Motor neuron (in vitro differentiated cells): Measurements from ENCODE around the gene OLIG3. TPM values are rescaled to one million over a fixed set of nuclear protein-coding genes. Genes with fewer than 3 reads are reported as not detected.
A peak's percentile ranks its signal among the peaks of the same experiment; 100 is the strongest.

Source experiments
- ATAC-seq, 8 experiments: fragments of 200-7000 bp; cut with Tn5 transposase; replicated peaks in 6 of 8; 2 replicates each; pipeline ENCODE4 v1.8.0; 2021; ENCODE audit warnings: mild to moderate bottlenecking in 8 of 8, moderate library complexity in 8 of 8
- H3K27ac ChIP-seq, 2 donors: fragments of 250-450 bp; sonication (Bioruptor Pico); 2 replicates each; pipeline ENCODE4 v1.9.0; 2021; ENCODE audit warnings: antibody characterized with exemption in 2 of 2, mild to moderate bottlenecking in 2 of 2, moderate library complexity in 1 of 2
- H3K4me1 ChIP-seq, 2 donors: fragments of 250-450 bp; sonication (Bioruptor Pico); replicated peaks in 1 of 2; 2 replicates each; pipeline ENCODE4 v1.6.1; 2021; ENCODE audit warnings: antibody characterized with exemption in 2 of 2, mild to moderate bottlenecking in 2 of 2, moderate library complexity in 1 of 2
- H3K4me3 ChIP-seq, 5 donors: fragments of 250-450 bp; sonication (Bioruptor Pico); 2 replicates each; pipeline ENCODE4 v1.9.0; 2021; ENCODE audit warnings: antibody characterized with exemption in 5 of 5, mild to moderate bottlenecking in 5 of 5, moderate library complexity in 4 of 5
- WGBS, 10 experiments: fragments of 450-650 bp; shearing (Covaris generic); methylation state at CpG; one replicate each; pipeline ENCODE4 v1.0.0; 2022; 5-methylcytosine and 5-hydroxymethylcytosine counted together
- in situ Hi-C, 9 experiments: fragments of 400-800 bp; cut with MboI; loops; one replicate each; pipeline ENCODE4 v1.15.0; 2021; ENCODE audit warnings: low sequenced_read_pairs in 9 of 9, low pct_unique_long_range_greater_than_20kb in 2 of 9; ENCODE audit not compliant: unreplicated experiment in 9 of 9
- total RNA-seq, 8 experiments: library from RNA; unstranded; fragments of 300-600 nt; gene quantifications; 2 replicates each; pipeline versions ENCODE4 v1.2.3 to v1.2.4, GENCODE V29; 2022

Gene OLIG3
- total RNA-seq, 8 experiments from 2014 or later, result 0.23 to 1.2 (median 0.52) TPM; not detected in 3

- Histone ChIP-seq H3K4me3 (no peak overlapping the region), H3K4me1 (peaks cover 0 to 3% of the 10 kb centered on the region in 2 donors), H3K27ac (no peak overlapping the region)
- WGBS, 10 experiments, result 0 to 100% (median 58%) methylated on average over 1 to 4 of the region's 5 CpGs; no CpG with 5 or more reads in 1 of the 10 experiments
- in situ Hi-C loops, result no loop called here
- ATAC-seq, result no peak
Observed at GRCh38 chr6:137514418-137514817, 20.2 kb upstream of the OLIG3 start.

GRCh38 chr6:137512757-137513605 lies 18.8 kb upstream of the OLIG3 start:
- Histone ChIP-seq H3K27ac (no peak overlapping the region), H3K4me3 (no peak overlapping the region), H3K4me1 (peaks cover 0 to 3% of the 10 kb centered on the region in 2 donors)
- in situ Hi-C loops, result no loop called here
- 0 to 29% (median 19%) methylated on average over 1 to 9 of the region's 14 CpGs; no CpG with 5 or more reads in 2 of the 10 experiments for WGBS, 10 experiments
- peak in 6 of 8 experiments; percentile 30 to 69 (median 51) for ATAC-seq

DNA sequence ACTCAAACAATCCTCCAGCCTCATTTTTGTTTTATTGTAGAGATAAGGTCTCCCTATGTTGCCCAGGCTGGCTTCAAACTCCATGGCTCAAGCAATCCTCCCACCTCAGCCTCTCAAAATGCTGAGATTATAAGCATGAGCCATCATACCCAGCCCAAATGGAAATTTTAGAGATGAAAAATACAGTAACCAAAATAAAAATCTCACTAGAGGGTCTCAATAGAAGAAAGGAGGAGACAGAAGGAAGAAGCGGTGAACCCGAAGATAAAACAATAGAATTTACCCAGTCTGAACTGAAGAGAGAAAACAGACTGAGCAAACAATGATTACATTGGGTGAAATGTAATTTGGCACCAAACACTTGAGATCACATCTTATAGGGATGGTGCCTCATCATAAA lies 16.7 kb upstream of the OLIG3 start:
- in situ Hi-C loops, result no loop called here
- Histone ChIP-seq H3K27ac (no peak overlapping the region), H3K4me1 (peaks cover 0 to 3% of the 10 kb centered on the region in 2 donors), H3K4me3 (no peak overlapping the region)
- ATAC-seq, result no peak
- WGBS, 10 experiments, result 71 to 100% (median 91%) methylated on average over 2 of the region's 2 CpGs; no CpG with 5 or more reads in 4 of the 10 experiments

DNA sequence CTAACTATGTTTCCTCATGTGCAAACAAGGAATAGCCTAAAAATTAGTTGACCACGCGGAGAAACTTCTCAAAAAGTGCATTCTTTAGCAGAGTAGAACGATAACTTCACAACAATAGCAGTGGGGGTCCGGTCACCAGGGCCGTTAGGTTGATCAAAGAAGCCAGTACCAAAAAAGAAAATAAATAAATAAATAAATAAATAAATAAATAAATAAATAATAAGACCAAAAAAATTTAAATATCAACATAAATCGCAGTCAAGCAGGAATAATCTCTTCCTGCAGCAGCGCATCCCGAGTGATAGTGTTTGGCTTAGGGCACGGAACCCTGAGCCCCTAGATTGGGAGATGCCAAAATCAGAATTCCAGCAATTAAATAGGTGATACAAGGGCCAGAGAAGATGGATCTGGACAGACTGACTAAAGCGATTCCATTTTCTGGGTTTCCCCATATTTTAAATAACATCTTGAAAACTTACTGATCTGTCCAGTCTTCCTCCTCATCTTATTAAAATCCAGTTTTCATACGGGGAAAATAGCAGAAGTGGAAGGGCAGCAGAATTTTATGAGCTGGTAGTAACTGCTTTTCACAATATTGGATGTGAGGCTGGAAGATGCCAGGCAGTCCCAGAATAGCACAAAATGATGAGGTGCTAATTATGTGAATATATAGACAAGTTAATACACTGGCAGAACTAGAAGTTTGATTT lies 4.4 kb upstream of the OLIG3 start:
- no peak overlapping the region for H3K4me3 ChIP-seq
- ATAC-seq, result no peak

DNA sequence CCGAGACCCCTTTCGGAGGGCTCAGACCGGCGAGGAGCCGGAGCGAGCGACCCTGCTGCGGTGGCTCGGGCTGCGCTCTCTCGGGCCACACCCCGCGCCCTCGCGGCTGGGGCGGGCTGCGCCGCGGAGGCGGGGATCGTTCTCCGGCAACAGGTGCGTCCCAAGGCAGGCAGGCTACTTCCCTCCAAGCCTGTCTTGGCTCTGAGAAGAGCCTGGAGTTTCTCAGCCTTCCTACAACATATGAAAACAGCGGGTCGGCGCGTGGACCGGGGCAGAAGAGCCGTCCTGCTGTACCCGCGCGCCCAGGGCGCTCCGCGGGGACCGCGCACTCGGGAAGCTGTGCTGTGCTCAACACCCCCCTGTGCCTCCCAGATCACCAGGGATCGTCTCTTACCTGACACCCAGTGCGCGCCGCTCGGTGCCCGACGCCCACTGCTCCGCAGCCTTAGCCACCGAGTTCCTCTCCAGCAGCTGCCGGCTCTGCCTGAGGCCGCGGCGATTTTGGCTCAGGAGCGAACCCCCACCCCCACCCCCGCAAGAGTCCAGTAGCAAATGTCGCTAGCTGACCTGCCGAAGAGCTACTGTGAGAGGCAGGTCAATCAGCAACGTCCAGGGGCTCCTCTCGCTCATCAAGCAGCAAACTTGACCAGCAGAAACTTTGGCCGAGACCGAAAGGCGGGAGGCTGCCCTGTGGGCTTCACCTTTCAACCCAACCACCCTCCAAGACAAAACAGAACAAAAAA lies 3.7 kb upstream of the OLIG3 start:
- peaks cover 8 to 22% of the 10 kb centered on the region in 2 donors for H3K4me1 ChIP-seq
- H3K4me3 ChIP-seq, result peak overlapping the region in 3 of 5 donors; percentile 13 to 19 (median 18)
- ATAC-seq, result peak in 6 of 8 experiments; percentile 32 to 51 (median 44)
- WGBS, 10 experiments, result 0 to 36% (median 9%) methylated on average over 1 to 12 of the region's 60 CpGs; no CpG with 5 or more reads in 4 of the 10 experiments
- no peak overlapping the region for H3K27ac ChIP-seq
- in situ Hi-C loops, result no loop called here

More for the DNA sequence above, 4.4 kb upstream of the OLIG3 start:
- H3K27ac ChIP-seq, result no peak overlapping the region
- 0 to 45% (median 18%) methylated on average over 1 to 10 of the region's 11 CpGs for WGBS, 10 experiments
- in situ Hi-C loops, result no loop called here
- peaks cover 8 to 14% of the 10 kb centered on the region in 2 donors for H3K4me1 ChIP-seq

DNA sequence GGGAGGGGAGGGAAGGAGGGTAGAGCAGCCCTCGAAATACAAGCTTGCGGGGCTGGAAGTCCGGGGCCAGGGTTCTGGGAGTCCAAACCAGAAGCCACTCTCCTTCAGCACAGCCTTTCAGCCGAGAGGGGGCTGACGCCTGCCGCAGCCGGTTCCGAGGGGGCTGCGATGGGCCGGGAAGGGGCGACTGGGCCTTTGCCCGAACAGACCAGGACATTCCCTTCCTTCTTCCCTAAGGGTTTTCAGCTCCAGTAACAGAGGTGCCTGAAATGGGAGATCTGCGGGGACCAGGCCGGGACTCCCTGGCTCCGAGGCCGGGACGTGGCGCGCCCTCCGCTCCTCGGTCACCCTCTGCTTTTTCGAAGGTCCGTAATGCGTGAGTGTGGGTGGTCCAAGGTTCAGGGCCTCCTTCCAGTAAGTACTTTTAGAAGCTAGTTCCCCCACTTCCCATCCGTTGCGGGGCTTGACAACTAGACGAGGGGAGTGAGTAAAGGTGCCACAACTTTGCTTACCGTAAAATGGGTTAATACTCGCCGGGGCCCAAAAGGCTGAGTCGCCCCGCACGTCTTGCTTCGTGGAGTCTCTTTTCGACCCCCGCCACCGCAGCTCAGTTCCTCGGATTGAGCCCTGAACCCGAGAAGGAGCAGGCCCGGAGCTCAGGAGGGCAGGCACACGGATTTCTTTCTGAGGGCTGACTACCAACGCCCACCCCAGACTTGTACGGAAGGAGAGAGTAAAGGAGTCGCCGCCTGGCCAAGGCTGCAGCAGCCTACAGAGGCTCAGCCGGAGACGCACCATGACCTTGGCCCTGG lies 2.9 kb upstream of the OLIG3 start:
- H3K27ac ChIP-seq, result no peak overlapping the region
- in situ Hi-C loops, result no loop called here
- ATAC-seq, result peak in 1 of 8 experiments; percentile 37
- peaks cover 8 to 28% of the 10 kb centered on the region in 2 donors for H3K4me1 ChIP-seq
- WGBS, 10 experiments, result 0 to 30% (median 16%) methylated on average over 2 to 18 of the region's 47 CpGs; no CpG with 5 or more reads in 5 of the 10 experiments
- peak overlapping the region in 2 of 5 donors; percentile 18 to 19 for H3K4me3 ChIP-seq

DNA sequence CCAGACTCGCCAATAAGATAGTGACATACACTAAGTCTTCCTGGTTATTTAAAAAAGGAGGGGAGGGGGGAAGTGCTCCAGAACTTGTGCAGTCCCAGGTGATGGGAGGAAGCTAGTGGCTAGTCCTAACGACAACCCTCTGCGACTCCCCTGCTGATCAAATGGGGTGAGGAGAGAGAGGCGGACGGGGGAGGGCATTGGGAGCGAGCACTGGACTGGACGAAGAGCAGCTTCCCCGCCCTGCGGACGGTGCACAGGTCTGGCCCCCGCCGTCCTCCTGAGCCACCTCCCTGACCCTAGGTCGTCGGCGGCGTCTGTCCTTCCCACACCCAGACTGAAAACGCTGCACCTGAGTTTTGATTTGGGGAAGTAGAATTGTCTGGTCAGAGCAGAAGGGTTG lies 2.2 kb upstream of the OLIG3 start:
- 12 to 42% (median 19%) methylated on average over 1 to 14 of the region's 17 CpGs; no CpG with 5 or more reads in 6 of the 10 experiments for WGBS, 10 experiments
- H3K4me3 ChIP-seq, result no peak overlapping the region
- H3K27ac ChIP-seq, result no peak overlapping the region
- in situ Hi-C loops, result no loop called here
- peaks cover 8 to 28% of the 10 kb centered on the region in 2 donors for H3K4me1 ChIP-seq
- ATAC-seq, result no peak

- 0 to 11% (median 7%) methylated on average over 2 to 20 of the region's 29 CpGs; no CpG with 5 or more reads in 5 of the 10 experiments for WGBS, 10 experiments
- H3K27ac ChIP-seq, result no peak overlapping the region
- in situ Hi-C loops, result no loop called here
- H3K4me3 ChIP-seq, result no peak overlapping the region
- H3K4me1 ChIP-seq, result peaks cover 8 to 28% of the 10 kb centered on the region in 2 donors
- ATAC-seq, result no peak
Observed at GRCh38 chr6:137495703-137496336, 1.6 kb upstream of the OLIG3 start.

- no peak for ATAC-seq
- WGBS, 10 experiments, result 0 to 30% (median 8%) methylated on average over 2 to 12 of the region's 41 CpGs
- H3K27ac ChIP-seq, result no peak overlapping the region
- H3K4me3 ChIP-seq, result no peak overlapping the region
- in situ Hi-C loops, result no loop called here
- H3K4me1 ChIP-seq, result peaks cover 8 to 32% of the 10 kb centered on the region in 2 donors
Observed at GRCh38 chr6:137494988-137495702, 951 bp upstream of the OLIG3 start.

DNA sequence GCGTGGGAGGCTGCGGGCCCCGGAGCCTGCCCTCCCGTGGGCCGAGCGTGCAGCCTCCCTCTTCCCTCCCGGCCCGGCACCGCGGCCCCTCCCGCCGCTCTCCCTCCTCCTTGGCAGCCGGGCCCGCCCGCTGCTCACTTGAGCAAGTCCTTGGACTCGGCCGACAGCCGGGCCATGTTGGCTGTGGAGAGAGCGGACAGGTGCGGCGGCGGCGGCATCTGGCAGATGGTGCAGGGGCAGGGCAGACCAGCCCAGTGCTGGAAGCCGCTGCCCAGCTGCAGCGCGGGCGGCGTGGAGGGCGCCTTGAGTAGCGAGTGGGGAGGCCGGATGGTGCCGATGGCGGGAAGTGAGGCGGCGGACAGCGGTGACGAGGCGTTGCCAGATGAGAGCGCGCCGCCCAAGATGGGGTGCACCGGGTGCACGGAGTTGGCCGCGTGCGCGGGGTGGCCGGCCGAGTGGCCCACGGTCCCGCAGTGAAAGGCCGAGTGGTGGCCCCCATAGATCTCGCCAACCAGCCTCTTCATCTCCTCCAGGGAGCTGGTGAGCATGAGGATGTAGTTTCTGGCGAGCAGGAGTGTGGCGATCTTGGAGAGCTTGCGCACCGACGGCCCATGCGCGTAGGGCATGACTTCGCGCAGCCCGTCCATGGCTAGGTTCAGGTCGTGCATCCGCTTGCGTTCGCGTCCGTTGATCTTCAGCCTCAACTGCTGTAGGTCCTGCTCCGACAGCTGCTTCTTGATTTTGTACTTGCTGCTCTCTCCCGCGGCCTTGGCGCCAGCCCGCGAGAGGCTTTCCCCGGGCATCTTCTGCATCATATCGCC lies 766 bp downstream of the OLIG3 start:
- Histone ChIP-seq H3K4me3 (peak overlapping the region in 4 of 5 donors; percentile 10 to 26 (median 21)), H3K4me1 (peaks cover 8 to 49% of the 10 kb centered on the region in 2 donors), H3K27ac (no peak overlapping the region)
- peak in 7 of 8 experiments; percentile 25 to 78 (median 70) for ATAC-seq
- in situ Hi-C loops, result no loop called here
- WGBS, 10 experiments, result 0 to 16% (median 0%) methylated on average over 1 to 29 of the region's 77 CpGs; no CpG with 5 or more reads in 5 of the 10 experiments
